Hematopoietic multipotent progenitor cell treated with erythropoietin and hydrocortisone succinate and interleukin-3 and kit ligand, for 4 days (in vitro differentiated cells): ENCODE results near the gene PITPNC1.
"Not testable (repeated sequence)": the region's sequence is repeated elsewhere in the genome, so short reads cannot be mapped to it uniquely, and the experiment has no call there.

Source experiments
- DNase-seq: peaks from one replicate; pipeline ENCODE4 v3.0.0-alpha.2; 2015

The PITPNC1 gene

DNA sequence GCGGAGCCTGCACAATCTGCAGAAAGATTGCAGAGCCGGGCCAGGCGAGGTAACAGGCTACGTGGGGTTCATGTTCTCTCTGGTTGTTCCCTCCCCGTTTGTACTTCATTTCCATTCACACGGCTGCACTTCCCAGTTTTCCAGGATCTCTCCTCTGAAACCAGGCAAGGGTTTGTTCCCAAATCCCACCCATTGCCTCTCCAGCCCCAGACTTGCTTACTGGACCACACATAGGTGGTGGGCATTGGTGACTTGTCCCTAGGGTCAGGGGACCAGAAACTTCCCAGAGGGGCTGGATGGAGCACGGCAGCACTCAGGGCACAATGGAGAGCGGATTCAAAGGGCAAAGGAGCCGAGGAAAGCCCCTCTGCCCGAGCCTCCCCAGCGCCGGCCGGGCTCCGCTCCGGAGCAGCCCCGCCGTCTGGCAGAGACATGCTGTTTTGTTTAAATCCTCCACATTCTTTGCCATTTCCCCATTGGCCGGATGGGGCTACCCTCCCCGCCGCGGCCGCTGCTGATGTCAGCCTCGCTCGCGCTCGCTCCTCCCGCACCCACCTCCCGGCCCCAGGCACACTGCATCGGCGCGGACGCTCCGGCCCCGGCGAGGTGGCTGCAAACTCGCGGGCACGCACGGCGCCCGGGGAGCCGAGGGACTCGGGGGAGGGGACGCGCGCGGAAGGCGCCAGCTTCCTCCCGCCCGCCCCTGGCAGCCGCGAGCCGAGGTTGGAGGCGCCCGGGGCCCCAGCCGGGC, at the start of gene PITPNC1:
Gene PITPNC1, plus strand, starts transcription at position 545 of the 751 bp plus-strand sequence.
- DNase-seq = peak; percentile 93

DNA sequence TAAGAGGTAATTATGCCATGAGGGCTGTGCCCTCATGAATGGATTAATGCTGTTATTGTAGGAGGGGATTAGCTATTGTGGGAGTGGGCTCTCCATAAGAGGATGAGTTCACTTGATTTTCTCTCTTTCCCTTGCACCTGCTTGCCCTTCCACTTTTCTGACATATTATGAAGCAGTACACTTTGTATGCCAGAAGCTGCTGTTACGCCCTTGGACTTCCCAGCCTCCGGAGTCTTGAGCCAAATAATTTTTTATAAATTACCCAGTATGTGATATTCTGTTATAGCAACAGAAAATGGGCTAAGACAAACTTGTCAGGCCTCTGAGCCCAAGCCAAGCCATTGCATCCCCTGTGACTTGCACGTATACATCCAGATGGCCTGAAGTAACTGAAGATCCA, 49.1 kb upstream of the PITPNC1 start:
- DNase-seq = no peak

DNA sequence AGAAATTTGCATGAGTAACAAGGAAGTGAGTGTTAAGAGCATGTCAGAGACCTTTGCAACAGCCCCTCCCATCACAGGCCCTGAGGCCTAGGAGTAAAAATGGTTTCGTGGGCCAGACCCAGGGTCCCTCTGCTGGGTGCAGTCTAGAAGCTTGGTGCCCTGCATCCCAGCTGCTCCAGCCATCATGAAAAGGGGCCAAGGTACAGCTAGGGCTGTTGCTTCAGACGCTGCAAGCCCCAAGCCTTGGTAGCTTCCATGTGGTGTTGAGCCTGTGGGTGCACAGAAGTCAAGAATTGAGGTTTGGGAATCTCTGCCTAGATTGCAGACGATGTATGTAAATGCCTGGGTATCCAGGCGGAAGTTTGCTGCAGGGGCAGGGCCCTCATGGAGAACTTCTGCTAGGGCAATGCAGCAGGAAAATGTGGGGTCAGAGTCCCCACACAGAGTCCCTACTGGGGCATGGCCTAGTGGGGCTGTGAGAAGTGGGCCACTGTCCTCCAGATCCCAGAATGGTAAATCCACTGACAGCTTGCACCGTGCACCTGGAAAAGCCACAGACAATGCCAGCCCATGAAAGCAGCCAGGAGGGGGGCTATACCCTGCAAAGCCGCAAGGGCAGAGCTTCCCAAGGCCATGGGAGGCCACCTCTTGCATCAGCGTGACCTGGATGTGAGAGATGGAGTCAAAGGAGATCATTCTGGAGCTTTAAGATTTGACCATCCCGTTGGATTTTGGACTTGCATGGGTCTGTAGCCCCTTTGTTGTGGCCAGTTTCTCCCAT, 45.5 kb upstream of the PITPNC1 start:
- not testable (repeated sequence) for DNase-seq

DNA sequence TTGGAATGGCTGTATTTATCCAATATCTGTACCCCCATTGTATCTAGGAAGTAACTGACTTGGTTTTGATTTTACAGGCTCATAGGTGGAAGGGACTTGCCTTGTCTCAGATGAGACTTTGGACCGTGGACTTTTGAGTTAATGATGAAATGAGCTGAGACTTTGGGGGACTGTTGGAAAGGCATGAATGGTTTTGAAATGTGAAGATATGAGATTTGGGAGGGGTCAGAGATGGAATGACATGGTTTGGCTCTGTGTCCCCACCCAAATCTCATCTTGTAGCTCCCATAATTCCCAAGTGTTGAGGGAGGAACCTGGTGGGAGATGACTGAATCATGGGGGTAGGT, 44.9 kb upstream of the PITPNC1 start:
- DNase-seq = not testable (repeated sequence)

DNA sequence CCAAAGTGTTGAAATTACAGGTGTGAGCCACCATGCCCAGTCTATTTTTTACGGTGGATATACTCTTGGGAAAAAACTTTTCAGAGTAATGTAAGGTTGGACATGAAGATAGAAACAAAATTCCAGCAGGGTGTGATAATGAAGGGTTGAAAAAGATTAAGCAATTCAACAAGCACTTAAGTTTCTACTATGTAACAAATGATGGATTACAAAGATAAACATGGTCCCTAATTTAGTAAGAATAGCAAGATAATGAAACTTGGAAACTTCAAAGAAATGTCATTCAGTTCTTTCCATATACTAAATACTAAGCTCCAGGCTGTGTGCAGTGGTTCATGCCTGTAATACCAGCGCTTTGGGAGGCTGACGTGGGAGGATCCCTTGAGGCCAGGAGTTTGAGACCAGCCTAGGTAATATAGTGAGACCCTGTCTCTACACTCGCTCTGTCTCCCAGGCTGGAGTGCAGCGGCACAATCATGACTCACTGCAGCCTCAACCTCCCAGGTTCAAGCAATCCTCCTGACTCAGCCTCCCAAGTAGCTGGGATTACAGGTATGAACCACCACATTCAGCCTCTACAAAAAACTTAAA, 41.7 kb upstream of the PITPNC1 start:
- no peak for DNase-seq

DNA sequence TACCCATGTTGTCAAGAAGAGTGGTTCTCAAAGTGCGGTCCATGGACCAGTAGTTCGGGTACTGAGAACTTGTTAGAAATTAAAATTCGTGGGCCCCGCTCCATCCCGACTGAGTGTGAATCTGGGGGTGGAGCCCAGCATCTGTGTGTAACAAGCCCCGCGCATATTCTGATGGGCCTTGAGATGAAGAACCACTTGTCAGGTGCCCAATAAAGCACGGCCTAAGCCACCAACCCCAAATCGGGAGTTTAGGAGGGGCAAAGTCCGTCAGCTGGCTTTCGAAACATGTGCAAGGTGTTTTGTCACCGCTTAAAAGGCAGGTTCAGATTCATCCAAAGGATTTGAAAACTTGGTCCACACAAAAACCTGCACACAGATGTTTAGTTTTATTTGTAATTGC, 40.2 kb upstream of the PITPNC1 start:
- no peak for DNase-seq

DNA sequence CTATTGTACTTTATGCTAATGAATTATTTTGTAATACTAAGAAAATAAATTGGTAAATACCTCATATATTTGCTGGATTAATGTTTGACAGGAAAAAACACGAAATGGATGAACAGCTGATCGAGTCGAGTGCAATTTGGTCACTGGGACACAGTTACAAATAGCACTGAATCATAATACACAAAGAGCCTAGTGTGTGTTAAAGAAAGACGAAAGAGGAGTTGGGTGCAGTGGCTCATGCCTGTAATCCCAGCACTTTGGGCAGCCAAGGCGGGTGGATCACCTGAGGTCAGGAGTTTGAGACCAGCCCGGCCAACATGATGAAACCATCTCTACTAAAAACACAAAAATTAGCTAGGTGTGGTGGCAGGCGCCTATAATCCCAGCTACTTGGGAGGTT, 38.7 kb upstream of the PITPNC1 start:
- not testable (repeated sequence) for DNase-seq

DNA sequence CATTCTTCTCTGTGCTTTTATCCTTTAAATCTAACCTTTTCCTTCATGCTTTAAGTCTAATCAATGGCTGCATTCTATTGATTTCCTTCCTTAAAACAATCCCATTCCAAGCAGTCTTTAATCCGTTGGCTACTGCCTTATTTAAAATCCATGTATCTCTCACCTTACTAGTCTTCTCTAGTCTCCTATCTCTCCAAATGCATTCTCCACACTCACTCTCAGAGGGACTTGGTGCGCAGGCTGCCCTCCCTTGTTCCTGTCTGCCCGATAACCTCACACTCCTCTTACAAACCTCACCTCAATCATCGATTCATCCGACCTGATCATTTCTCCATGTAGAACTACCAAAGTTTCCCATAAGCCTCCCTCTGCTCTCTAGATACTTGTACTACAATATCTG, 33.8 kb upstream of the PITPNC1 start:
- DNase-seq = no peak

DNA sequence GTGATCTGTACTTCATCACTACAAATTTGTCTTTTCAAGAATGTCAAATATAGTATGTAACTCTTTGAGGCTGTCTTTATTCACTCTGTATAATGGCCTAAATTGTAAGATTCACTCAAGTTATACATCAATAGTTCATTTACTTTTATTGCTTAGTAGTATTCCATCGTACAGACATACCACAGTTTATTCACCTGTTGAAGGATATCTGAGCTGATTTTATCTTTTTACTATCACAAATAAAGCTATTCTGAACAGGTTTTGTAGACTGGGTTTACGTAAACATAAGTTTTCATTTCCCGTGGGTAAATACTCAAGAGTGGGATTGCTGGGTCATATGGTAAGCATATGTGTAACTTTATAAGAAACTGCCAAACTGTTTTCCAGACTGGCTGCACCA, 29.3 kb upstream of the PITPNC1 start:
- DNase-seq = no peak

DNA sequence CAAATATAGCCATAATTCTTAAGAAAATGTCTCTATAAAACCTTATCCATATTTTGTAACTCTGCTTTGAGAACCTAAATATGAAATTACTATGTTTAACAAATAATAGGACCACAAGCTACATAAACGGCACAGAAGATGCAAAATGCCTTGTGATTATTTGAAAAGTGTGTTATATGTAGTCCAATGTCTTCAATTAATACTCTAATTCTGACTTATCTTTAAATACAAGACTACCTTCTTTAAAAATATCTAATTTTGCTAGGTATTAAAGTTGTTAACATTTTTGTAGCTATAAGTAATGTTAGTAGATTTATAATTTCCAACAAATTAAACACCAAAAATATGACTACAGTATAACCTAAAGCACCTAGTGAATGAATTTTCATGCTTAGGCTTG, 27.7 kb upstream of the PITPNC1 start:
- no peak for DNase-seq

DNA sequence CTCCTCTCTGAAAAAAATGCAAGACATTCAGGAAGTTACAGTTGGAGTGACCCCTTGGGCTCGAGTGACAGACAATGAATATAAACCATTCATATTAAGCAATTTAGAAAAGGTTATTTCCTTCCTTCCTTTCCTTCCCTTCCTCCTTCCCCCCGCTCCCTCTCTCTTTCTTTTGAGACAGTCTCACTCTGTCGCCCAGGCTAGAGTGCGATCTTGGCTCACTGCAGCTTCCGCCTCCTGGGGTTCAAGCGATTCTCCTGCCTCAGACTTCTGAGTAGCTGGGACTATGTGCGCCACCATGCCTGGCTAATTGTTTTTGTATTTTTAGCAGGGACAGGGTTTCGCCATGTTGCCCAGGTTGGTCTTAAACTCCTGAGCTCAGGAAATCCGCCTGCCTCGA, 23.9 kb upstream of the PITPNC1 start:
- no peak for DNase-seq

DNA sequence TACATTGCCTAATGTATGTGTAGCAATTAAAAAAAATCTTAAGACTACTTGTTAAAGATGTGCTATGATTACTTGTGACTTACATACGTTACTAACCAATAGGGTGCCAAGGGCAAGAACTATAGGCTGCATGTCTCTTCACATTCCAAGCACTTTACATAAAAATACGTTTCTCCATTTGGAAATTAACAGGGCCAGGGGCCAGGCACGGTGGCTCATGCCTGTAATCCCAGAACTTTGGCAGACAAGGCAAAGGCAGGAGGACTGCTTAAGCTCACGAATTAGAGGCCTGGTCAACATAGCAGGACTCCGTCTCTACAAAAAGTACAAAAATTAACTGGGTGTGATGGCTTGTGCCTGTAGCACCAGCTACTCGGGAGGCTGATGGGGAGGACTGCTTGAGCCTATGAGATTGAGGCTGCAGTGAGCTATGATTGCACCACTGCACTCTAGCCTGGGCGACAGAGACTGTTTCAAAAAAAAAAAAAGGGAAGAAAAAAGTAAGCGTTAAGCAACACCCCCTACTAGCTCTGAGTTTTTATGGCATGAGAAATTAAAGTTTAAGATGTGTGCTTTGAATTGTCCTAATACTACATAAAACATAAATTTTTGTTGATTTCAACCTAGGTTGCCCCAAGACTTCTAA, 23.0 kb upstream of the PITPNC1 start:
- DNase-seq = peak; percentile 42

DNA sequence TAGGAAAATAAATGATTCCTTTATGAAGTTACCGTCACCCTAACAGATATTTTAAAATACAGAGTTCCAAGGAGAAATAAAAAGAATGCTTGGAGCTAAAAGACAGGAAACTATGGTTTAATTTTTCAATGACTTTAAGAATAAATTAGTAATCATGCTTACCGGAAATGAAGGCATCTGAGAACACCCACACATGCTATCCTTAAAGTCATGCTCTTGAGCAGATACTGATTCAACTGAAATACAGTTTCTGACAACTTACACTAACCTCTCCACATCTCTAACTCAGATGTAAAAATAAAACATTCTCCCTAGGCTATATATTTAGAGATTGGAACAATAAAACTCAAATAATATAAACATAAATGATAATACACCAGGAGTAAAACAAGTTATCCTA, 18.5 kb upstream of the PITPNC1 start:
- no peak for DNase-seq

DNA sequence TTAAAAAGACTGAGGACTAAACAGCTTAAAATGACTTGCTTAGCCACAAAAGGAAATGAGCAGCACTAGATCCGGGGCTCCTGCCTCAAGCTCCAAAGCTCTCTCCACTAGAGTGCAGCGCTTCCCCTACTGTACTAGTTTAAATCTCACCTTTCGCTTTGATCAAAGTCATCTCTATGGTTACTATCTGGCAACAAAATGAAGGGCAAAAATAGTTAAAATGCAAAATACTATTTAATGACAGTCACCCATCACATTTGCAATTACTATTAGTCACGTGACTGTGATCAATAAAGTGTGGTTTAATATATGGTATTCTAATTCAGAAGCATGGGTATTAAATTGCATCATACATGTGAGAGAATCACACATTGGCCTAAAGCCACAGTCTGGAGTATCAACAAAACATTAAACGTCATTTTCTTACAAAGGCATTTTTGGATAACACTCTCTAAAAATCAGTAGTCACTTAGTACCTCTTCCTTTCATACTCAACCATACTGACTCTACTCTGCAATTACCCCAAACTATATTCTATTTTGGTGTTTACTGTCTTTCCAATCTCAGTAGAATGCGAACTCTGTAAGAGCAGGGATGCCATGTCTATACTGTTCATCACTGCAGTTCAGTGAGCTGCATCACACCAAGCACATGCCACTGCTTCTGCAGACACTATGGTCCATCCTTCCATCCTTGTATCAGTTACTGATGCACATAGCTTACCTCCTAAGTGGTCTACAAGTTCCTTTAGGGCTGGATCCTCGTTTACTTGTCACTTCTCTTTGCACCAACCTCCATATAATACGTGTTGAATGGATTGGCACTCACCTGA, 16.9 kb upstream of the PITPNC1 start:
- peak; percentile 77 for DNase-seq

DNA sequence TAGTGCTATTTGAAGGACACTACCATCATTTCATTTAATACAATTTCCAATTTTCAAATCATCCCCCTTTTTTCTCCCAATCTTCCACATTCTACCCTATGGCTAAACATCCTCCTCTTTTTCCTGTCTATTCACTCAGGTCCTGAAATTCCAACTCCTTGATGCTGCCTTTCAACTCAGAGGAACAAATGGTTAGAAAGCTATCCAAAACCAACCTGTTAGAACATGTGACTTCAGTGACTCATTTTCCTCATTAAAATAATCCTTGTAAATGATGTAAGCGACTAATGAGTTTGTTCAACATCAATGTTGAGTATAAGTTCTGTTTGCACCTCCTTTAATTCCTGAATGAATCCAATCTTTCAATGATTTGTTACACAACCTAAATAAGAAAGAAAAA, 16.2 kb upstream of the PITPNC1 start:
- DNase-seq = no peak

DNA sequence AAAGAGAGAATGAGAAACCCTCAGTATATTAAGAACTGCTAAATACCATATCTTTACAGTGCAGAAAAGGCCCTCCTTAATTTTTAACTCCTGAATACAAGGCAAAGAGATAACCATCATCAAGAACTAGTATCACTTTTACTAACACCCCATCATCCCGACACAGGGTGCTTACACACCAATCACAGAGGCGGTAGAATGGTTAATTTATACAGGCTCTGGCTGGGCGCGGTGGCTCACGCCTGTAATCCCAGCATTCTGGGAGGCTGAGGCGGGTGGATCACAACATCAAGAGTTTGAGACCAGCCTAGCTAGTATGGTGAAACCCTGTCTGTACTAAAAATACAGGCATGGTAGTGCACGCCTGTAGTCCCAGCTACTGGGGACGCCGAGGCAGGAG, 14.9 kb upstream of the PITPNC1 start:
- DNase-seq = no peak

DNA sequence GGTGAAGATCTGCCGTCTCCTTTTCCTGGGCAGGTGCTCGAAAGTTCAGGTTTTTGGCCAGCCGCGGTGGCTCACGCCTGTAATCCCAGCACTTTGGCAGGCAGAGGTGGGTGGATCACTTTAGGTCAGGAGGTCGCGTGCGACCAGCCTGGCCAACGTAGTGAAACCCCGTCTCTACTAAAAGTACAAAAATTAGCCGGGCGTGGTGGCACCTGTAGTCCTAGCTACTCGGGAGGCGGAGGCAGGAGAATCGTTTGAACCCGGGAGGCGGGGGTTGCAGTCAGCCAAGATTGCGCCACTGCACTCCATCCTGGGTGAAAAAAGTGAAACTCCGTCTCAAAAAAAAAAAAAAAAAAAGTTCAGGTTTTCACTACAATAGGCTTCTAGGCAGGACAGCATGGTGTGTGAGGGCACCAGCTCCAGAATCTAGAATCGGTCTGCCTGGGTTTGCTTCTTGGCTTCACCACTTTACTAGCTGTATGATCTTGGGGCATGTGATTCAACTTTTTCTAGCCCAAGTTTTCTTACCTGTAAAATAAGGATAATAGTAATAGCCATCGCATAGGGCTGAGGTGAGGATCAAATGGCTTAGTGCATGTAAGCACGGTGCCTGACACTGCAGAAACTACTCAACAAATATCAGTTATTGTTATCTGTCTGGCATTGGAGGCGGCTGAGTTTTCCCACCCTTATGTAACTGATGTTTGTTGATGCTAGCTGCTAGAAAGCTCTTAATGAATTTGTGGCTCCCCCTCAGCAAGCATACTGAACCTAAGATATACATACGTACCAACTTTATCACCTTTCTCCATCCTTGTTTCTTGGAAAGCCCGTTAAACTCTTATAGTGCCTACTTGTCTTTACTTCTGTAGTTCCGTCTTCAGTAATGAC, 12.0 kb upstream of the PITPNC1 start:
- DNase-seq = peak; percentile 79

DNA sequence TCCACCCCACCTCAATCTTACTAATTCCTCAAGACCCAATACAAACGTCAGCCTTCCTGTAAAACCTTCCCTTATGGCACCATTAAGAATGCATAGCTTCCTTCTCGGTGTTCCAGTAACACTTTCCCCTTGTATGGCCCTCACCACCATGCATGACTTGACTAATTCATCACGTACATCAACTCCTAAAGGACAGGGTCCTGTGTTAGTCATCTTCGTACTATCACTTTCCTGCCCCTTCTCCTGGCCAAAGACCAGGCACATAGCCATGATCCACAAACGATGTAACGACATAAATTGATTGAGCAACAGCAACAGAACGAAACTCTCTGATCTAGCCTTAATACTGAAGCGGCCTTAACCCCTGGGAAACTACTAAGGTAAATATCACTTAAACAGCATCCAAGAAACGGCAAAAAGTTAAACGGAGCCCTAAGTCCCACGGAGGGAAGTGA, 11.3 kb upstream of the PITPNC1 start:
- DNase-seq = no peak

DNA sequence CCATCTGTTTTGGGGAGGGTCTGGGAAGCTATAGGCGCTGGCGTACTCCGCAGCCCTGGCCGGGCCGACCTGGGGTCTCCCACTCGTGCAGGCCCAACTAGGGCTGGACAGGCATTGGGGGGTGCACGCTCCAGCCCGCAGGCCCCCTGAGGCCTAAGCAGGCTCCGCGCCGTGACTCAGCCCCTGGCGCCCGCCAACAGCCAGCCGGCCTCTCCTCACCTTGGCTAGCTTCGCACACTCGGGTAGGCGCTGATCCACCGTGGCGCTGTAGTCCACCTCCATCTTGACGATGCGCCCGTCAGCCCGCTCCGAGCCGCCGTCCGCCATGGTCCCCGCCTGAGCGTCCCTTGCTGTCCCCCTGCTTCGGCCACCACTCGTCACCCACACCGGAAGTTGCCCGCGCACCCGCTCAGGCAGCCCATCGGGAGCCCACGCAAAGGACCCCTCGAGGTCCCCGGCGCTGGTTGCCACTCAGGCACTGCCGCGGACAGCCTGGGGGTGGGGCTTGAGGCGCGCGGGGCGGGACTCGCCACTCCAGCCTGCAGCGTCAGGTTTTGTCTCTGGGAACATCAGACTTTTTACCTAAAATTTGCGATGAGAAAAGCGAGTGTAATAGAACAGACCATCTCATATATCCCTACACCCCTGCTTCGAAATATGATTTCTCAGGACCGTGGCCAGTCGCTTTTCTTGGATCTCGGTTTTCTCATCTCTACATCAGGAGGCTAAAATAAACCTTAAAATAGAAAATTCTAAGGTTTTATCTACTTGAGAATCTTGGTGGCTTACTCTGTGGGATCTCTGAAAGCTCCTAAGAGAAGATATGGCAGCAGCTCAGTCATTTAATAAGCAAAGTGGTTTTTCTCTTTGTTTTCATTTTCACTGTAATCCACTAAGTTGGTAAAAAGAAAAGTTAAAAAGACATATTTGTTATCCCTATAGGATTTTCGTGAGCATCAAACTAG, 10.6 kb upstream of the PITPNC1 start, which contains the start of gene PSMD12:
Gene PSMD12, minus strand, starts transcription at position 385 of the 965 bp plus-strand sequence. Its CDS starts 58 bp downstream, at position 327.
- peak; percentile 96 for DNase-seq

DNA sequence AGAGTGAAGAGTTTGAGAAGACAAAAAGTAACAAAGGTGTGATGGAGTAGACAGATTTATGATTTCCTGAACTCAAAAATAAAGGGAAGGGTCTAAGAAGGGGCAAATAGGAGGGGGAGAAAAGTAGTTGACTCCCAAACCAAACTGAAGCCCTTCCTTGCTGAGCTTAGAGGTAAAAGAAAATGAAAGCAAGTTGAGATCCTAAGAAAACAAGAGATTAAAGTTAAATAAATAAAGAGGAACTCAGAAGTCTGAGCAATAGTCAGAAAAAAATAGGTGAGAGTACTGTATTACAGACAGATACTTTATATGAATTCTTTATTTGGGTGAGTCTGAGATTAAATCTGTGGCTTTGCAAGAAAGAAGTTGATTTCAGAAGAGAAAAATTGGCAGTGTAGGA, 7.4 kb upstream of the PITPNC1 start:
- DNase-seq = peak; percentile 25
